Mucosa of descending colon (tissue), 3 donors: Measurements from ENCODE around the gene CHRM2. TPM values are rescaled to one million over a fixed set of nuclear protein-coding genes. Genes with fewer than 3 reads are reported as not detected.

Source experiments
- ATAC-seq: fragments of 200-7000 bp; cut with Tn5 transposase; one replicate; pipeline ENCODE4 v1.9.1; 2020; ENCODE audit warnings: mild to moderate bottlenecking, moderate library complexity
- DNase-seq, 3 donors: peaks; one replicate each; pipeline ENCODE4 v3.0.0-alpha.2; 2020
- H3K36me3 ChIP-seq: fragments of 200-600 bp; one replicate; pipeline ENCODE4 v1.8.0; 2021; ENCODE audit warnings: low read depth, mild to moderate bottlenecking
- H3K4me1 ChIP-seq: fragments of 200-600 bp; one replicate; pipeline ENCODE4 v1.8.0; 2021; ENCODE audit warnings: low read depth, mild to moderate bottlenecking
- H3K4me3 ChIP-seq: fragments of 200-600 bp; one replicate; pipeline ENCODE4 v1.8.0; 2021; ENCODE audit warnings: mild to moderate bottlenecking
- H3K9me3 ChIP-seq: fragments of 200-600 bp; one replicate; pipeline ENCODE4 v1.8.0; 2021; ENCODE audit warnings: mild to moderate bottlenecking
- intact Hi-C, 2 donors: fragments of 100-400 bp; cut with DNase I in 1 of 2; cut with micrococcal nuclease in 1 of 2; formaldehyde crosslinking; loops; one replicate each; pipeline versions ENCODE4 v1.11.0 to v1.11.1; 2022; cut with DNase I, micrococcal nuclease
- total RNA-seq, 3 donors: library from RNA; stranded (reverse); fragmentation: NEBNext Ultra II Directional in 2 of 3; extraction: Animal tissue kit (Norgen Biotek cat#: 25700) in 2 of 3; gene quantifications; one replicate each; pipeline versions ENCODE4 v1.2.1 to v1.2.4, GENCODE V29; 2021 to 2023
- TF ChIP-seq, protein P1 (sequence below): fragments of 200-600 bp; IDR thresholded peaks from one replicate; pipeline ENCODE4 v1.8.0; 2022; ENCODE audit warnings: antibody characterized with exemption, mild to moderate bottlenecking
- donor health status: DM: no; HTN: no; CAD: no; lungs with moderate emphysema.
- donor health status: DM: no; HTN: no; CAD: no.
- donor health status: DM: no; HTN: yes; CAD: no.

CHRM2 gene
- total RNA-seq, 3 donors from 2014 or later: 1.4 to 84.0 (median 7.4) TPM

DNA sequence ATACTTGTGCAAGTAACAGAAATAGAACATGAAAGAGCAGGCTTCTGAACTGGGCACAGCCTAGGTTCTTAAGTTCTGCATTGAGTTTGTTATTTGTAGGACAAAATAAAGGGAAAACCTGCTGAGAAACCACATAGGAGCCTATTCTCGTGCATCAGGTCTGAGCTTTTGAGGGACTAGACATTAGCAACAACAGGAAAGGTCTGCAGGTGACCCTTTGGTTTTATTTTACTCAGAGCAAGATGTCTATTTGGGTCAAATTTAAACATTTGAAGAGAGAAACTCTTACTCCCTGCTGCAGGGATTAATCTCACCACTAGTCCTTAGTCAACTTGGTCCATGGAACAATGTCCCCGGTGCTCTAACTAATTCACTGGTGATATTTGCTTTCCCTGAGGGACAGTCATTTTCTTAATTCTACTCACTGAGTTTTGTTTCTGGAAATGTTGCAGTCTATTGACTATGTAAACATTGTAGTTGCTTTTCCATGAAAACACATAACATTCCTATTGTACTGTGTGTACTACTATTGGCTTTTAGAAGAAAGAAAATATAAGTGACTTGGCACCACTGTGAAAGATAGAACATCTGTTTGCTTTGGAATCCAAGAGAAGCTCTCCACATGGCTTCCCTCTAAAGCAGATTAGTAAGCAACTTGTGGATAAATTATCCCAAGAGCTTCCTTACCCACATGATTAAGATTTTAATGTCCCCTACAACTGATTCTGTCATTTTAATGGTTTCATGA, 108.2 kb downstream of the CHRM2 start:
- TF ChIP-seq, protein P1, sequence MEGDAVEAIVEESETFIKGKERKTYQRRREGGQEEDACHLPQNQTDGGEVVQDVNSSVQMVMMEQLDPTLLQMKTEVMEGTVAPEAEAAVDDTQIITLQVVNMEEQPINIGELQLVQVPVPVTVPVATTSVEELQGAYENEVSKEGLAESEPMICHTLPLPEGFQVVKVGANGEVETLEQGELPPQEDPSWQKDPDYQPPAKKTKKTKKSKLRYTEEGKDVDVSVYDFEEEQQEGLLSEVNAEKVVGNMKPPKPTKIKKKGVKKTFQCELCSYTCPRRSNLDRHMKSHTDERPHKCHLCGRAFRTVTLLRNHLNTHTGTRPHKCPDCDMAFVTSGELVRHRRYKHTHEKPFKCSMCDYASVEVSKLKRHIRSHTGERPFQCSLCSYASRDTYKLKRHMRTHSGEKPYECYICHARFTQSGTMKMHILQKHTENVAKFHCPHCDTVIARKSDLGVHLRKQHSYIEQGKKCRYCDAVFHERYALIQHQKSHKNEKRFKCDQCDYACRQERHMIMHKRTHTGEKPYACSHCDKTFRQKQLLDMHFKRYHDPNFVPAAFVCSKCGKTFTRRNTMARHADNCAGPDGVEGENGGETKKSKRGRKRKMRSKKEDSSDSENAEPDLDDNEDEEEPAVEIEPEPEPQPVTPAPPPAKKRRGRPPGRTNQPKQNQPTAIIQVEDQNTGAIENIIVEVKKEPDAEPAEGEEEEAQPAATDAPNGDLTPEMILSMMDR: no peak
- intact Hi-C loops: no loop called here
- Histone ChIP-seq H3K4me3 (no peak overlapping the region), H3K4me1 (no peaks in the 10 kb centered on the region), H3K36me3 (no peaks in the 10 kb centered on the region), H3K9me3 (peaks cover 26% of the 10 kb centered on the region)
- ATAC-seq: no peak
- no peak for DNase-seq

DNA sequence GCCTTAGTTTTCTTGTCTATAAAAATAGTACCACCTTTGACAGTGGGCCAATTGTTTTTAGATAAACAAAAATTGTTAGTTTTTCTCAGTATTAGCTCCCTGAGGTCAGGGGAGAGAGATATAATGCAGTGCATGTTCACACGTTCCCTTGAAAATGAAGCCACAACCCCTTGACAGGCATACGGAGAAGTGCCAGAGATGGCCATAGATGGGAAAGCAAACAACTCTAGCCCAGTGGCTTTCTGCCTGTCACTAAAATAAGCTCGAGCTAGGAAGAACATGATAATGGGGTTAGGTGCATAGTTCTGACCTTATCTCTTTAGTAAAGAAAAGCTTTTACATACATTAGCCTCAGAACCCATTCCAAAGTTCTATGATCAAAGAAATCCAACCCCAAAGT, 124.9 kb downstream of the CHRM2 start:
- Histone ChIP-seq H3K9me3 (peaks cover 5% of the 10 kb centered on the region), H3K4me3 (no peak overlapping the region), H3K4me1 (no peaks in the 10 kb centered on the region), H3K36me3 (no peaks in the 10 kb centered on the region)
- ATAC-seq: no peak
- intact Hi-C loops: no loop called here
- DNase-seq: no peak
- TF ChIP-seq, protein P1: no peak

DNA sequence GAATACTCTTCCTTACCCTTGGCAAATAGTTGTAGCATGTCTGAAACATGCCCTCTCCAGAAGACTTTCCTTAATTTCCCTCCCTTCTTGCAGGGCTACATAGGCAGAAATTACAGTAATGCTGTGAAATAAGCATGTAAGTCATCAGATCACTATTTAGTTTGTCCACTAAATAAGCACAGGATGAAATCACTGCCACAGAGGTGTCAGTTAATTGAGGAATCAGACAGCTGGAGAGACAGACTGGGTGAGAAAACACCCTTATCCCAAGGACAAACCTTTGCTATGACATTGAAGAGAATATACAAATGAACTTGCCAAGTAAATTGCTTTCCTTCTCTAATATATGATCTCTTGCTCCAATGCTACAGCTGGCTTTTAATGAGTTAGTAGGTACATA, 129.3 kb downstream of the CHRM2 start:
- Histone ChIP-seq H3K9me3 (peaks cover 5% of the 10 kb centered on the region), H3K4me3 (no peak overlapping the region), H3K4me1 (no peaks in the 10 kb centered on the region), H3K36me3 (no peaks in the 10 kb centered on the region)
- intact Hi-C loops: no loop called here
- DNase-seq: no peak
- TF ChIP-seq, protein P1: no peak
- no peak for ATAC-seq

DNA sequence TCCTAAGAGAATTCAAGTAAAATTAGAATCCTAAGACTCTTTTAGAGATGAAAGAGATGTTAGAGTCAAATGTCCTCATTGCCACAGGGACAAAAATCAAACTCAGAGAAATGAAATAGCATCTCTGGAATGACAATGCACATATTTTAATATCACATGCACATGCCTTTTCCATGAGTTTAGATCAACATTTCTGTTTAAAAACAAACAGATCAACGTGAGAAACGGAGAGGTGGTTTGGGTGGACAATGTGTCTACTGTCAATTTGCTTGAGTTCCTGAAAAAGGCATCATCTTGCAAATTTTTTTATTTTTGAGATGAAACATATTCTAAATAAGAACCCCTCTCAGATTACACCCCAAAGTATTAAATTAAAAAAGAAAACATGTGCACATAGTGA, 130.0 kb downstream of the CHRM2 start:
- intact Hi-C loops: no loop called here
- ATAC-seq (no peak), DNase-seq (no peak)
- H3K9me3 ChIP-seq: peaks cover 5% of the 10 kb centered on the region
- no peaks in the 10 kb centered on the region for H3K4me1 ChIP-seq
- TF ChIP-seq, protein P1: no peak
- no peak overlapping the region for H3K4me3 ChIP-seq
- no peaks in the 10 kb centered on the region for H3K36me3 ChIP-seq

DNA sequence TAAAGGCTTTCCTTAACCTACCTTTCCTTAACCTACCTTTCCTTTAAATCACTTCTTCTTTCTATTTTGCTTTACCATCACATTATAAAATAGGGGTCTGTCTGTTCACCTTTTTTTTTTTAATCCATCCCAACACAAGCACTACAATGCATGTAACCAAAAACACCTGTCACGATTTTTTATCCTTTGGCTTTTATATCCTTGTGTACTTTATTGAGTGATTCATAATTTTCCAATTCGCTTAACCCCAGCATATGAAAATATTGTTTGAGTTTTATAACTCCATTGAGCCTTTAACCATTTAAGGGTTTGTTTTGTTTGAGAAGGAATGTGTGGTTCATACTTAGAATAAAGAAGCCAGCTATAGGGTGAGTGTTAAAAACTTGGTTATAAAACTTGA, 132.2 kb downstream of the CHRM2 start:
- TF ChIP-seq, protein P1: no peak

More for the DNA sequence above, 132.2 kb downstream of the CHRM2 start:
- no peaks in the 10 kb centered on the region for H3K36me3 ChIP-seq
- ATAC-seq: no peak
- H3K9me3 ChIP-seq: no peaks in the 10 kb centered on the region
- intact Hi-C loops: no loop called here
- no peaks in the 10 kb centered on the region for H3K4me1 ChIP-seq
- no peak overlapping the region for H3K4me3 ChIP-seq
- no peak for DNase-seq
